GM12878 (cell line): ENCODE measurements around the gene CBARP. TPM values are rescaled to one million over a fixed set of nuclear protein-coding genes. Genes with fewer than 3 reads are reported as not detected.

ENCODE experiments used
- ATAC-seq: fragments of 200-7000 bp; cut with Tn5 transposase; 3 replicates; pipeline ENCODE4 v1.9.1; 2020; ENCODE audit warnings: mild to moderate bottlenecking, moderate library complexity
- BruUV-seq: library from RNA; stranded (reverse); fragments of 400-500 nt; replicated peaks from 2 replicates; lab custom pipeline; 2021; lab: Mats Ljungman, UMichigan
- CTCF ChIA-PET: fragments of 300-600 bp; sonication (Branson Sonifier 250); formaldehyde crosslinking; extraction: SDS; loops from one replicate; lab custom pipeline; 2021; ENCODE audit warnings: inconsistent platforms; lab: Yijun Ruan, JAX
- POLR2A ChIA-PET: fragments of 350-600 bp; formaldehyde crosslinking; extraction: SDS; loops from one replicate; lab custom pipeline; 2021; ENCODE audit warnings: inconsistent platforms; lab: Charles Lee
- RAD21 ChIA-PET: fragments of 300-600 bp; sonication (Branson Sonifier 250); formaldehyde crosslinking; loops from one replicate; lab custom pipeline; 2023; ENCODE audit warnings: antibody characterized with exemption; ENCODE audit not compliant: unreplicated experiment; lab: Charles Lee
- SMC1A ChIA-PET: fragments of 300-600 bp; sonication (Branson Sonifier 250); formaldehyde crosslinking; loops from one replicate; lab custom pipeline; 2023; ENCODE audit not compliant: unreplicated experiment, uncharacterized antibody; lab: Charles Lee
- DNase-seq: peaks from one replicate; pipeline ENCODE4 v3.0.0-alpha.2; 2011; ENCODE audit warnings: low read depth, low spot score
- FAIRE-seq: peaks from 3 replicates; lab custom pipeline; 2011; peaks lifted over from hg19 to GRCh38; lab: Jason Lieb, UNC
- H2AFZ ChIP-seq: 2 replicates; pipeline ENCODE4 v1.6.0; 2011; ENCODE audit warnings: low read depth, low read length, control low read depth; ENCODE audit not compliant: control insufficient read depth
- H3K27ac ChIP-seq: 2 replicates; pipeline ENCODE4 v1.5.1; 2011; ENCODE audit warnings: control low read depth; ENCODE audit not compliant: control insufficient read depth, insufficient read depth
- H3K27me3 ChIP-seq, 2 experiments: replicated peaks in 1 of 2; 2 replicates each; pipeline versions ENCODE4 v1.6.0 to v1.6.1; 2011; ENCODE audit warnings: low read length in 1 of 2; ENCODE audit not compliant: control insufficient read depth in 2 of 2, insufficient read depth in 2 of 2
- H3K36me3 ChIP-seq, 2 experiments: 2 replicates each; pipeline ENCODE4 v1.5.1; 2011; ENCODE audit warnings: low read length in 1 of 2; ENCODE audit not compliant: control insufficient read depth in 2 of 2, insufficient read depth in 2 of 2
- H3K4me1 ChIP-seq: 2 replicates; pipeline ENCODE4 v1.6.1; 2011; ENCODE audit warnings: mild to moderate bottlenecking, low read length, moderate library complexity, mixed read lengths; ENCODE audit not compliant: control insufficient read depth, insufficient read depth
- H3K4me2 ChIP-seq: 2 replicates; pipeline ENCODE4 v1.6.0; 2011; ENCODE audit warnings: control low read depth; ENCODE audit not compliant: control insufficient read depth, insufficient read depth
- H3K4me3 ChIP-seq: fragments of 200-600 bp; sonication (generic); 2 replicates; pipeline ENCODE4 v1.5.1; 2016
- H3K79me2 ChIP-seq: 2 replicates; pipeline ENCODE4 v1.6.0; 2011; ENCODE audit warnings: low read length; ENCODE audit not compliant: control insufficient read depth, insufficient read depth
- H3K9ac ChIP-seq: 2 replicates; pipeline ENCODE4 v1.8.0; 2011; ENCODE audit warnings: low read length, control low read depth, mixed read lengths; ENCODE audit not compliant: control insufficient read depth, insufficient read depth
- H3K9me3 ChIP-seq: replicated peaks from 3 replicates; pipeline ENCODE4 v1.5.1; 2011; ENCODE audit warnings: mild to moderate bottlenecking, low read length; ENCODE audit not compliant: control insufficient read depth, insufficient read depth
- H4K20me1 ChIP-seq: 2 replicates; pipeline ENCODE4 v1.6.0; 2011; ENCODE audit not compliant: control insufficient read depth, insufficient read depth
- ATF2 ChIP-seq: IDR thresholded peaks from 2 replicates; pipeline ENCODE4 v1.6.1; 2012; ENCODE audit warnings: low read length, inconsistent platforms
- BCL3 ChIP-seq: IDR thresholded peaks from 2 replicates; pipeline ENCODE4 v1.6.1; 2011; ENCODE audit warnings: borderline replicate concordance, low read depth, mild to moderate bottlenecking, moderate library complexity, low read length; ENCODE audit not compliant: insufficient read depth, poor library complexity, severe bottlenecking
- BHLHE40 ChIP-seq, 2 experiments: fragments of 450-650 bp in 1 of 2; IDR thresholded peaks; 2 replicates each; pipeline ENCODE4 v1.6.1; 2011 to 2017; ENCODE audit warnings: low read depth in 2 of 2, borderline replicate concordance in 1 of 2, improper control_type of control experiment in 1 of 2, low read length in 1 of 2, mild to moderate bottlenecking in 1 of 2
- BMI1 ChIP-seq: fragments of 450-650 bp; IDR thresholded peaks from 2 replicates; pipeline ENCODE4 v1.6.1; 2016; ENCODE audit warnings: mild to moderate bottlenecking, moderate library complexity, borderline replicate concordance
- EED ChIP-seq: sonication (generic); IDR thresholded peaks from 2 replicates; pipeline ENCODE4 v1.6.1; 2016; ENCODE audit warnings: antibody characterized with exemption, low read depth
- ESRRA ChIP-seq: IDR thresholded peaks from 2 replicates; pipeline ENCODE4 v1.6.1; 2012; ENCODE audit warnings: mild to moderate bottlenecking, low read length, improper control_type of control experiment
- ETV6 ChIP-seq, 2 experiments: fragments of 450-650 bp in 1 of 2; IDR thresholded peaks in 1 of 2; conservative IDR thresholded peaks in 1 of 2; 2 replicates each; pipeline ENCODE4 v1.6.1; 2014; ENCODE audit warnings: antibody characterized with exemption in 1 of 2, borderline replicate concordance in 1 of 2, low read depth in 1 of 2, mild to moderate bottlenecking in 1 of 2, moderate library complexity in 1 of 2
- FOS ChIP-seq: IDR thresholded peaks from 3 replicates; pipeline ENCODE4 v1.6.1; 2011; ENCODE audit warnings: borderline replicate concordance; ENCODE audit not compliant: insufficient read length; ENCODE audit errors: extremely low read depth
- HDAC2 ChIP-seq: fragments of 200-600 bp; sonication (generic); IDR thresholded peaks from 2 replicates; pipeline ENCODE4 v1.6.1; 2017
- IKZF2 ChIP-seq, 2 experiments: fragments of 450-650 bp; IDR thresholded peaks; 2 replicates each; pipeline ENCODE4 v1.6.1; 2017; ENCODE audit warnings: mild to moderate bottlenecking in 2 of 2, moderate library complexity in 2 of 2
- LARP7 ChIP-seq: fragments of 450-650 bp; IDR thresholded peaks from 2 replicates; pipeline ENCODE4 v1.6.1; 2017; ENCODE audit warnings: mild to moderate bottlenecking
- MEF2B ChIP-seq: fragments of 450-650 bp; IDR thresholded peaks from 2 replicates; pipeline ENCODE4 v1.6.1; 2018; ENCODE audit warnings: mild to moderate bottlenecking, moderate library complexity; ENCODE audit not compliant: partially characterized antibody, poor library complexity, severe bottlenecking
- SPI1 ChIP-seq: IDR thresholded peaks from 2 replicates; pipeline ENCODE4 v1.6.1; 2011; ENCODE audit warnings: low read depth, mild to moderate bottlenecking, low read length, moderate library complexity, borderline replicate concordance; ENCODE audit not compliant: insufficient read depth
- ZBTB4 ChIP-seq: fragments of 450-650 bp; formaldehyde crosslinking; IDR thresholded peaks from 2 replicates; pipeline ENCODE4 v1.4.0; 2022; ENCODE audit warnings: mild to moderate bottlenecking, moderate library complexity
- WGBS: methylation state at CpG from one replicate; pipeline ENCODE4 v1.1.6; 2016; ENCODE audit warnings: low lambda C conversion rate; ENCODE audit not compliant: insufficient replicate concordance, insufficient coverage; ENCODE audit errors: missing lambda C conversion rate; 5-methylcytosine and 5-hydroxymethylcytosine counted together
- in situ Hi-C: fragments of 300-500 bp; cut with MboI; formaldehyde crosslinking; loops from 9 replicates; pipeline ENCODE4 v1.14.3; 2018; ENCODE audit warnings: mixed read lengths
- intact Hi-C: fragments of 100-400 bp; cut with micrococcal nuclease; formaldehyde crosslinking; loops from one replicate; pipeline ENCODE4 v1.14.2; 2022; ENCODE audit not compliant: unreplicated experiment
- polyA plus RNA-seq, 11 experiments: library from polyadenylated mRNA; depleted of rRNA in 4 of 11; unstranded in 6 of 11; stranded (reverse) in 5 of 11; fragments of >200 nt; fragmentation: Nextera tagmentation in 4 of 11; fragmentation: Illumina TruSeq in 1 of 11; extraction: Ambion mirVana in 4 of 11; extraction: Trizol in 1 of 11; gene quantifications; 1 replicate in 1 of 11; 2 replicates in 10 of 11; pipeline versions ENCODE4 v1.2.1 to v1.2.3, GENCODE V29; 2011 to 2016; ENCODE audit warnings: inconsistent platforms in 2 of 11, missing spikeins in 2 of 11, low read depth in 1 of 11
- total RNA-seq, 4 experiments: library from RNA; depleted of rRNA in 3 of 4; stranded (reverse); fragments of >200 nt in 3 of 4; fragmentation: Illumina TruSeq in 1 of 4; extraction: Trizol in 1 of 4; gene quantifications; 2 replicates each; pipeline versions ENCODE4 v1.2.1 to v1.2.3, GENCODE V29; 2013 to 2021

CBARP gene
- total and polyA plus RNA-seq, 10 of the 15 experiments (the other 5 are each of a cell fraction or from before 2014, with no cell fraction given) = 0.04 to 0.59 (median 0.18) TPM; not detected in 3

- CTCF ChIA-PET = interaction anchor here (0.6 to 6.1 kb wide), 37 partner anchors 9 to 296 kb away, joined by 3 to 363 read pairs (median 4); partner anchors contain the start of genes ARHGAP45, CIRBP, FAM174C and WDR18
- peaks cover 17% of the 10 kb centered on the region for H3K79me2 ChIP-seq
- FAIRE-seq = peak; percentile 80
- no peaks in the 10 kb centered on the region for H4K20me1 ChIP-seq
- intact Hi-C loops = loop anchor here (1.0 to 10.0 kb wide), 3 partner anchors 22 to 319 kb away; partner anchors contain the start of genes ARID3A and GPX4
- peaks cover 0 to under 1% of the 10 kb centered on the region in 2 experiments; a peak in 1 of 4 replicates for H3K27me3 ChIP-seq
- H3K27ac ChIP-seq = no peak overlapping the region
- H3K36me3 ChIP-seq = no peaks in the 10 kb centered on the region; a peak in 2 of 4 replicates
- H3K9ac ChIP-seq = no peak overlapping the region; the same call in 1 of the 2 replicates
- WGBS = 40% methylated on average over 33 of the region's 33 CpGs
- in situ Hi-C loops = no loop called here
- H3K9me3 ChIP-seq = no peaks in the 10 kb centered on the region
- H2AFZ ChIP-seq = no peak overlapping the region
- RAD21 ChIA-PET = interaction anchor here (0.6 to 5.1 kb wide), 23 partner anchors 9 to 320 kb away, joined by 3 to 336 read pairs (median 4); partner anchors contain the start of genes ARHGAP45, CIRBP, FAM174C and NDUFS7
- peak overlapping the region; percentile 95; the same call in 1 of the 2 replicates for H3K4me2 ChIP-seq
- peak overlapping the region; percentile 57 for H3K4me3 ChIP-seq
- SMC1A ChIA-PET = interaction anchor here (0.7 to 6.9 kb wide), 12 partner anchors 9 to 143 kb away, joined by 3 to 172 read pairs (median 4); partner anchors contain the start of genes CIRBP and FAM174C
- no peak for DNase-seq
- POLR2A ChIA-PET = interaction anchor here (0.6 to 7.7 kb wide), 12 partner anchors 9 to 224 kb away, joined by 3 to 184 read pairs (median 4); partner anchors contain the start of genes CIRBP and FAM174C
- peaks cover 30% of the 10 kb centered on the region for H3K4me1 ChIP-seq
- ATAC-seq = peak; percentile 68
- no TSS peak for BruUV-seq
- no peak for TF ChIP-seq BCL3
- TF ChIP-seq IKZF2 (IDR thresholded peaks at IDR 0.05) = no peak
- peak; percentile 79 for TF ChIP-seq MEF2B
- no peak for TF ChIP-seq BMI1
- no peak for TF ChIP-seq ATF2
- TF ChIP-seq HDAC2 = no peak
- no peak for TF ChIP-seq FOS
- peak; percentile 38 to 43; a peak in 1 of 4 replicates for TF ChIP-seq BHLHE40 (IDR thresholded peaks at IDR 0.05; ENCODE audit: borderline replicate concordance in 1 of 2, low read depth in 2 of 2, low read length in 1 of 2)
- TF ChIP-seq SPI1 = no peak
- TF ChIP-seq ESRRA = no peak
- TF ChIP-seq EED = no peak
- TF ChIP-seq ZBTB4 = no peak
- TF ChIP-seq LARP7 = 0 out of 2 replicates have a peak, but pooled peaks have one; percentile 38
- TF ChIP-seq ETV6 (conservative IDR thresholded peaks at IDR 0.05 in 1 of 2, IDR thresholded peaks at IDR 0.05 in 1 of 2; ENCODE audit: borderline replicate concordance in 1 of 2, low read depth in 1 of 2) = no peak
These were observed 6.2 kb upstream of the CBARP start for GRCh38 chr19:1243768-1244692.
